Measurements from ENCODE around the gene PPP2R5A. TPM values are rescaled to one million over a fixed set of nuclear protein-coding genes. Genes with fewer than 3 reads are reported as not detected.
A peak's percentile ranks its signal among the peaks of the same experiment; 100 is the strongest.

The PPP2R5A gene
- total and polyA plus RNA-seq, 11 donors: 44.7 to 108 (median 63.5) TPM

DNA sequence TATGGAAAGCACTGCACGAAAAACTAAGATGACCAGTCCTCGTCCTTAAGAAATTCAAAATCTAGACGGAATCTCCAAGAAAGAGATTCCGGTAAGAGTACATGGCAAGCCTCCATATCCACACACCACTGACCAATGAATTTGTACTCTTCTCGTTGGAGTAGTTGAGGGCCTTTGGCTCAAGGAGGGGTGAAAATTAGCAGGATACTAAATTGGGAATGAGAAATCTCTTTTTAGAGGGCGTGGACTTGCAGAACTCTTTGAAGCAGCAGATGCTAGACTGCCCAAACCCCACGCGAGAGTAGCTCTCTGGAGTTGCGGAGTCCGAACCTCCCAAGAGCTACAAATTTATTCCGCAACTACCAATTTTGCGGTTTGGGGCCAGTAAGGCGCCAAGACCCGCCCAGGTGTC lies 872 bp upstream of the PPP2R5A start:
- intact Hi-C loops (cut with DNase I): loop anchor here in 8 of 10 donors (2.0 to 10.0 kb wide), 9 partner anchors 37 to 210 kb away; no protein-coding TSS in a partner anchor
- H3K36me3 ChIP-seq: no peaks in the 10 kb centered on the region
- TF ChIP-seq, protein P1, sequence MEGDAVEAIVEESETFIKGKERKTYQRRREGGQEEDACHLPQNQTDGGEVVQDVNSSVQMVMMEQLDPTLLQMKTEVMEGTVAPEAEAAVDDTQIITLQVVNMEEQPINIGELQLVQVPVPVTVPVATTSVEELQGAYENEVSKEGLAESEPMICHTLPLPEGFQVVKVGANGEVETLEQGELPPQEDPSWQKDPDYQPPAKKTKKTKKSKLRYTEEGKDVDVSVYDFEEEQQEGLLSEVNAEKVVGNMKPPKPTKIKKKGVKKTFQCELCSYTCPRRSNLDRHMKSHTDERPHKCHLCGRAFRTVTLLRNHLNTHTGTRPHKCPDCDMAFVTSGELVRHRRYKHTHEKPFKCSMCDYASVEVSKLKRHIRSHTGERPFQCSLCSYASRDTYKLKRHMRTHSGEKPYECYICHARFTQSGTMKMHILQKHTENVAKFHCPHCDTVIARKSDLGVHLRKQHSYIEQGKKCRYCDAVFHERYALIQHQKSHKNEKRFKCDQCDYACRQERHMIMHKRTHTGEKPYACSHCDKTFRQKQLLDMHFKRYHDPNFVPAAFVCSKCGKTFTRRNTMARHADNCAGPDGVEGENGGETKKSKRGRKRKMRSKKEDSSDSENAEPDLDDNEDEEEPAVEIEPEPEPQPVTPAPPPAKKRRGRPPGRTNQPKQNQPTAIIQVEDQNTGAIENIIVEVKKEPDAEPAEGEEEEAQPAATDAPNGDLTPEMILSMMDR (IDR thresholded peaks at IDR 0.05): no peak
- TF ChIP-seq POLR2A (IDR thresholded peaks at IDR 0.05): no peak
- peak overlapping the region; percentile 84 to 100 (median 95) for H3K27ac ChIP-seq
- DNase-seq (no peak), ATAC-seq (no peak)
- H3K4me3 ChIP-seq: peak overlapping the region; percentile 41 to 98 (median 82)
- peaks cover 0 to 33% (median 15%) of the 10 kb centered on the region in 12 donors for H3K4me1 ChIP-seq
- no peaks in the 10 kb centered on the region for H3K9me3 ChIP-seq
- H3K27me3 ChIP-seq: no peaks in the 10 kb centered on the region
- WGBS, 4 donors: 10 to 16% (median 14%) methylated on average over 14 of the region's 14 CpGs

DNA sequence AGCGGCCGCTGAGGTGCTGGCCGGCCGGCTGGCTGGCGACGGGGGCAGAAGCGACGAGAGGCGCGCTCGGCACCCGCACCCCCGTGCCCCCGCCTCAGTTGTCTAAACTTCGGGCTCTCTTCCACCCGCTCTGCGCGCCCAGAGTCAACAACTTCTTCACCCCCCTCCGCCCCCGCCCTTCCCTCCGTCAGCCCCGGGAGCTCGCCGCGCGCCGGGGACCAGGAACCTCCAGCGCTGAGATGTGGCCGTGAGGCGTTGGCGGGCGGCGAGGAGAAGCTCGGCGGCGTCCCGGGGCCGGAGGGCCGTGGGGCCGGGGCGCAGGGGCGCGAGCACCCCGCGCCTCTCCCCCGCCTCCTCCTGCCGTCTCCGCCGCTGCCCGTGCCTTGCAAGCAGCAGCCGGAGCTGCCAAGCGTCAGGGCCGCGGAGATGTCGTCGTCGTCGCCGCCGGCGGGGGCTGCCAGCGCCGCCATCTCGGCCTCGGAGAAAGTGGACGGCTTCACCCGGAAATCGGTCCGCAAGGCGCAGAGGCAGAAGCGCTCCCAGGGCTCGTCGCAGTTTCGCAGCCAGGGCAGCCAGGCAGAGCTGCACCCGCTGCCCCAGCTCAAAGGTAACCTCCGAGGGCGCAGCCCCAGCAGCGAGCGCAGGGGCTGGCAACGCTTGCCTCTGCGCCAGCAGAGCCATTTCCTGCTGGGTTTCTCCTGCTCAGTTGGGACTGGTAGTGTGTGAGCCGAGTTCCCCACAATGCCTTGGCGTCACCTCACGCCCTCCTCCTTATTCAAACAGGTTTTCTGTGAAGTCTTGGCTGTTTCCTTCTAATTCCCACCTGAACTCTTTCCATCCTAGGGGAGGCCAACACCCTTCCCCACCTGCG lies 710 bp downstream of the PPP2R5A start:
- H3K27ac ChIP-seq: peak overlapping the region; percentile 95 to 100 (median 99)
- intact Hi-C loops (cut with DNase I): loop anchor here in 8 of 10 donors (1.0 to 10.0 kb wide), 15 partner anchors 43 to 215 kb away; no protein-coding TSS in a partner anchor
- no peaks in the 10 kb centered on the region for H3K9me3 ChIP-seq
- H3K27me3 ChIP-seq: no peaks in the 10 kb centered on the region
- DNase-seq: peak; percentile 60 to 87 (median 68)
- H3K4me3 ChIP-seq: peak overlapping the region; percentile 79 to 98 (median 92)
- TF ChIP-seq, protein P1 (IDR thresholded peaks at IDR 0.05): no peak
- TF ChIP-seq POLR2A (IDR thresholded peaks at IDR 0.05): no peak
- peaks cover 5 to 49% (median 30%) of the 10 kb centered on the region in 12 donors for H3K4me1 ChIP-seq
- 0 to 1% (median 0%) methylated on average over 48 to 85 of the region's 85 CpGs for WGBS, 4 donors
- no peaks in the 10 kb centered on the region for H3K36me3 ChIP-seq
- ATAC-seq: peak in 2 of 4 donors; percentile 31 to 44

DNA sequence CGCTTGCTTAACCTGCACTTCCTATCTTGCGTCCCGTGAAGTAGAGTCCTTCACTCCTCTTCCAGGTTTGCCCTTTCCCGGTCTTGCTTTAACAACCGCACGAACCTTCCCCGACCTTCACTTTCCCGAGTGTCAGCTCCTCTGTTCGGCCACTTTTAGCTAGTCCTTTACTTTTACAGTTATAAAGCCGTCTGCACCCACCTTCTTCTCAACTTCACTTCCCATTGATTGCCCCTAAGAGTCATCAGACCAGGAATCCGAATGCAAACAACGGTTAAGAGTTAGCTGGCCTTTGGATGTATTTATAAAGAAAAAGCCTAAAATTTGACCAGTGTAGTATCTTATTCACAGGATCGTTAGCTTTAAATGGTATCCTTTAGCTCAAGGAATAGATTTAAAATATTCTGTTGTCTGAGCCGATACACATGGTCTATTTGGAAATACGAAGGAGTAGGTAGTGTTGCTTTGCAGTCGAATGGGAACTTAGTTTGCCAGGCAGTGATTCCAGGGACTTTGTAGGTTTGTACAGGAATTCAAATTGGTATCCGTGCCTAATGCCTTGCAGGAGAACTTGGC lies 1.4 kb downstream of the PPP2R5A start:
- intact Hi-C loops (cut with DNase I): loop anchor here in 8 of 10 donors (2.0 to 10.0 kb wide), 11 partner anchors 54 to 216 kb away; no protein-coding TSS in a partner anchor
- Histone ChIP-seq H3K4me3 (peak overlapping the region; percentile 79 to 98 (median 92)), H3K27me3 (no peaks in the 10 kb centered on the region), H3K36me3 (no peaks in the 10 kb centered on the region), H3K4me1 (peaks cover 6 to 56% (median 37%) of the 10 kb centered on the region in 12 donors), H3K27ac (peak overlapping the region; percentile 95 to 100 (median 99)), H3K9me3 (no peaks in the 10 kb centered on the region)
- TF ChIP-seq, protein P1 (IDR thresholded peaks at IDR 0.05): no peak
- no peak for TF ChIP-seq POLR2A (IDR thresholded peaks at IDR 0.05)
- ATAC-seq (no peak), DNase-seq (peak in 1 of 5 donors; percentile 18)
- WGBS, 4 donors: 0 to 1% (median 0%) methylated on average over 17 of the region's 17 CpGs

Data from heart left ventricle (tissue), 16 donors.